Naive B cell (primary cell): ENCODE measurements around the gene CROT. TPM values are rescaled to one million over a fixed set of nuclear protein-coding genes. Genes with fewer than 3 reads are reported as not detected.
A peak's percentile ranks its signal among the peaks of the same experiment; 100 is the strongest.
"Not testable (repeated sequence)": the region's sequence is repeated elsewhere in the genome, so short reads cannot be mapped to it uniquely, and the experiment has no call there.

Experiments used
- ATAC-seq, 2 donors: fragments of 150-1000 bp; cut with Tn5 transposase; 2 replicates each; pipeline ENCODE4 v1.10.0; 2021; ENCODE audit warnings: low read depth in 2 of 2, mild to moderate bottlenecking in 2 of 2, moderate library complexity in 2 of 2
- DNase-seq: peaks from one replicate; pipeline ENCODE4 v3.0.0; 2022
- H3K27ac Mint-ChIP-seq, 6 donors: one replicate each; pipeline ENCODE4 v1.8.0; 2020 to 2022; ENCODE audit warnings: mild to moderate bottlenecking in 6 of 6, mixed read lengths in 6 of 6, moderate library complexity in 5 of 6, inconsistent platforms in 2 of 6
- H3K27me3 Mint-ChIP-seq, 3 donors: one replicate each; pipeline ENCODE4 v1.8.0; 2021 to 2022; ENCODE audit warnings: mixed read lengths in 3 of 3, mild to moderate bottlenecking in 1 of 3
- H3K36me3 Mint-ChIP-seq, 2 donors: one replicate each; pipeline ENCODE4 v1.8.0; 2020 to 2022; ENCODE audit warnings: mixed read lengths in 2 of 2, inconsistent platforms in 1 of 2, mild to moderate bottlenecking in 1 of 2
- H3K4me1 Mint-ChIP-seq, 3 donors: one replicate each; pipeline ENCODE4 v1.8.0; 2020 to 2022; ENCODE audit warnings: mixed read lengths in 3 of 3, inconsistent platforms in 1 of 3, mild to moderate bottlenecking in 1 of 3, moderate library complexity in 1 of 3
- H3K4me3 Mint-ChIP-seq, 8 donors: one replicate each; pipeline ENCODE4 v1.8.0; 2020 to 2022; ENCODE audit warnings: mild to moderate bottlenecking in 8 of 8, mixed read lengths in 8 of 8, moderate library complexity in 8 of 8, inconsistent platforms in 2 of 8
- H3K9me3 Mint-ChIP-seq, 7 donors: one replicate each; pipeline ENCODE4 v1.8.0; 2020 to 2022; ENCODE audit warnings: mixed read lengths in 7 of 7, mild to moderate bottlenecking in 5 of 7, inconsistent platforms in 2 of 7, moderate library complexity in 1 of 7
- polyA plus RNA-seq, 6 donors: library from polyadenylated mRNA; unstranded; fragments of 300-500 nt; fragmentation: Illumina TruSeq; gene quantifications; one replicate each; pipeline ENCODE4 v1.2.3, GENCODE V29; 2021; ENCODE audit warnings: low read depth in 6 of 6

Gene CROT
- 1 to 10 TPM; 1.0 to 4.4 (median 2.7) TPM for polyA plus RNA-seq

GRCh38 chr7:87345166-87345927 is at the start of gene CROT:
TSS of gene CROT (plus strand) at chr7:87345664. CDS start at chr7:87349069, 3,405 bp downstream.
- Mint-ChIP-seq H3K9me3 (no peaks in the 10 kb centered on the region), H3K27ac (peak within 1 kb of the TSS; percentile 88 to 98 (median 93)), H3K27me3 (no peaks in the 10 kb centered on the region), H3K4me3 (peak within 1 kb of the TSS; percentile 91 to 99 (median 95)), H3K36me3 (peaks cover 9 to 11% of the 10 kb centered on the region in 2 donors), H3K4me1 (peaks cover 7 to 17% (median 10%) of the 10 kb centered on the region in 3 donors)
- DNase-seq (peak; percentile 95), ATAC-seq (peak; percentile 97)

GRCh38 chr7:87300756-87301155 is 44.7 kb upstream of the CROT start:
- peaks cover 0 to 20% (median 15%) of the 10 kb centered on the region in 3 donors for H3K27me3 Mint-ChIP-seq
- H3K4me1 Mint-ChIP-seq, result no peaks in the 10 kb centered on the region
- no peak for ATAC-seq
- peaks cover 5 to 9% of the 10 kb centered on the region in 2 donors for H3K36me3 Mint-ChIP-seq
- H3K27ac Mint-ChIP-seq, result no peak overlapping the region
- H3K9me3 Mint-ChIP-seq, result peaks cover 0 to 37% (median 10%) of the 10 kb centered on the region in 7 donors
- no peak for DNase-seq
- no peak overlapping the region for H3K4me3 Mint-ChIP-seq

GRCh38 chr7:87310790-87311419 is 34.6 kb upstream of the CROT start:
- H3K27ac Mint-ChIP-seq, result peak overlapping the region in 1 of 6 donors; percentile 16
- no peaks in the 10 kb centered on the region for H3K36me3 Mint-ChIP-seq
- H3K4me3 Mint-ChIP-seq, result no peak overlapping the region
- ATAC-seq, result no peak
- peaks cover 0 to 21% (median 11%) of the 10 kb centered on the region in 3 donors for H3K27me3 Mint-ChIP-seq
- no peak for DNase-seq
- H3K9me3 Mint-ChIP-seq, result no peaks in the 10 kb centered on the region
- H3K4me1 Mint-ChIP-seq, result no peaks in the 10 kb centered on the region

- Mint-ChIP-seq H3K27me3 (peaks cover 0 to 9% (median 0%) of the 10 kb centered on the region in 3 donors), H3K9me3 (no peaks in the 10 kb centered on the region), H3K4me3 (no peak overlapping the region), H3K36me3 (no peaks in the 10 kb centered on the region), H3K4me1 (no peaks in the 10 kb centered on the region), H3K27ac (no peak overlapping the region)
- DNase-seq (peak; percentile 50), ATAC-seq (peak; percentile 64 to 76)
These were observed 33.1 kb upstream of the CROT start for GRCh38 chr7:87312215-87312865.

- H3K36me3 Mint-ChIP-seq, result no peaks in the 10 kb centered on the region
- H3K27ac Mint-ChIP-seq, result no peak overlapping the region
- no peak for ATAC-seq
- no peak overlapping the region for H3K4me3 Mint-ChIP-seq
- H3K27me3 Mint-ChIP-seq, result no peaks in the 10 kb centered on the region
- no peak for DNase-seq
- H3K4me1 Mint-ChIP-seq, result peaks cover 0 to 17% (median 4%) of the 10 kb centered on the region in 3 donors
- no peaks in the 10 kb centered on the region for H3K9me3 Mint-ChIP-seq
These were observed 29.3 kb upstream of the CROT start for GRCh38 chr7:87316097-87316700.

- Mint-ChIP-seq H3K9me3 (peaks cover 0 to 7% (median 0%) of the 10 kb centered on the region in 7 donors), H3K27me3 (no peaks in the 10 kb centered on the region), H3K27ac (no peak overlapping the region), H3K4me1 (peaks cover 0 to 17% (median 4%) of the 10 kb centered on the region in 3 donors), H3K4me3 (no peak overlapping the region), H3K36me3 (no peaks in the 10 kb centered on the region)
- DNase-seq (no peak), ATAC-seq (no peak)
These were observed 28.5 kb upstream of the CROT start for GRCh38 chr7:87316846-87317552.

GRCh38 chr7:87317691-87318245 is 27.7 kb upstream of the CROT start:
- Mint-ChIP-seq H3K4me3 (no peak overlapping the region), H3K27ac (no peak overlapping the region), H3K4me1 (peaks cover 0 to 17% (median 4%) of the 10 kb centered on the region in 3 donors), H3K9me3 (peaks cover 0 to 8% (median 0%) of the 10 kb centered on the region in 7 donors), H3K36me3 (peaks cover 2 to 4% of the 10 kb centered on the region in 2 donors), H3K27me3 (no peaks in the 10 kb centered on the region)
- ATAC-seq (no peak), DNase-seq (no peak)

GRCh38 chr7:87318741-87319140 is 26.7 kb upstream of the CROT start:
- peaks cover 0 to 17% (median 4%) of the 10 kb centered on the region in 3 donors for H3K4me1 Mint-ChIP-seq
- ATAC-seq, result no peak
- peak overlapping the region in 3 of 8 donors; percentile 41 to 75 (median 56) for H3K4me3 Mint-ChIP-seq
- H3K27me3 Mint-ChIP-seq, result no peaks in the 10 kb centered on the region
- H3K9me3 Mint-ChIP-seq, result peaks cover 0 to 8% (median 0%) of the 10 kb centered on the region in 7 donors
- DNase-seq, result no peak
- H3K27ac Mint-ChIP-seq, result peak overlapping the region in 2 of 6 donors; percentile 20 to 39
- H3K36me3 Mint-ChIP-seq, result peaks cover 11% of the 10 kb centered on the region in 2 donors

- Mint-ChIP-seq H3K27ac (peak overlapping the region in 2 of 6 donors; percentile 15 to 39), H3K4me3 (peak overlapping the region; percentile 9 to 78 (median 58)), H3K36me3 (peaks cover 11% of the 10 kb centered on the region in 2 donors), H3K4me1 (peaks cover 0 to 17% (median 4%) of the 10 kb centered on the region in 3 donors)
- H3K27me3 Mint-ChIP-seq, ATAC-seq, DNase-seq, H3K9me3 Mint-ChIP-seq: not testable (repeated sequence)
These were observed 26.3 kb upstream of the CROT start for GRCh38 chr7:87319154-87319581.

GRCh38 chr7:87322912-87323311 is 22.6 kb upstream of the CROT start:
- H3K27me3 Mint-ChIP-seq, result no peaks in the 10 kb centered on the region
- H3K27ac Mint-ChIP-seq, result no peak overlapping the region
- peaks cover 21 to 23% of the 10 kb centered on the region in 2 donors for H3K36me3 Mint-ChIP-seq
- H3K4me1 Mint-ChIP-seq, result peaks cover 0 to 17% (median 7%) of the 10 kb centered on the region in 3 donors
- no peak overlapping the region for H3K4me3 Mint-ChIP-seq
- peaks cover 5 to 23% (median 15%) of the 10 kb centered on the region in 7 donors for H3K9me3 Mint-ChIP-seq
- DNase-seq (no peak), ATAC-seq (no peak)

- Mint-ChIP-seq H3K27me3 (no peaks in the 10 kb centered on the region), H3K4me1 (peaks cover 0 to 3% (median 0%) of the 10 kb centered on the region in 3 donors), H3K27ac (no peak overlapping the region), H3K9me3 (peaks cover 12 to 50% (median 40%) of the 10 kb centered on the region in 7 donors), H3K4me3 (no peak overlapping the region), H3K36me3 (peaks cover 43 to 48% of the 10 kb centered on the region in 2 donors)
- ATAC-seq (no peak), DNase-seq (no peak)
These were observed 19.7 kb upstream of the CROT start for GRCh38 chr7:87325576-87326370.

- ATAC-seq (no peak), DNase-seq (no peak)
- no peaks in the 10 kb centered on the region for H3K27me3 Mint-ChIP-seq
- H3K4me1 Mint-ChIP-seq, result peaks cover 0 to 3% (median 0%) of the 10 kb centered on the region in 3 donors
- no peak overlapping the region for H3K4me3 Mint-ChIP-seq
- peaks cover 33 to 40% of the 10 kb centered on the region in 2 donors for H3K36me3 Mint-ChIP-seq
- H3K9me3 Mint-ChIP-seq, result peaks cover 12 to 56% (median 32%) of the 10 kb centered on the region in 7 donors
- no peak overlapping the region for H3K27ac Mint-ChIP-seq
These were observed 17.2 kb upstream of the CROT start for GRCh38 chr7:87328281-87328680.
